Fibroblast of skin of left quadriceps (primary cell): Measurements from ENCODE around the gene ZC3H10.
A peak's percentile ranks its signal among the peaks of the same experiment; 100 is the strongest.
"Not testable (repeated sequence)": the region's sequence is repeated elsewhere in the genome, so short reads cannot be mapped to it uniquely, and the experiment has no call there.

ENCODE experiments used
- DNase-seq, 2 experiments: peaks; one replicate each; pipeline ENCODE4 v3.0.0-alpha.2; 2013; ENCODE audit warnings: low read depth in 2 of 2

The ZC3H10 gene, protein sequence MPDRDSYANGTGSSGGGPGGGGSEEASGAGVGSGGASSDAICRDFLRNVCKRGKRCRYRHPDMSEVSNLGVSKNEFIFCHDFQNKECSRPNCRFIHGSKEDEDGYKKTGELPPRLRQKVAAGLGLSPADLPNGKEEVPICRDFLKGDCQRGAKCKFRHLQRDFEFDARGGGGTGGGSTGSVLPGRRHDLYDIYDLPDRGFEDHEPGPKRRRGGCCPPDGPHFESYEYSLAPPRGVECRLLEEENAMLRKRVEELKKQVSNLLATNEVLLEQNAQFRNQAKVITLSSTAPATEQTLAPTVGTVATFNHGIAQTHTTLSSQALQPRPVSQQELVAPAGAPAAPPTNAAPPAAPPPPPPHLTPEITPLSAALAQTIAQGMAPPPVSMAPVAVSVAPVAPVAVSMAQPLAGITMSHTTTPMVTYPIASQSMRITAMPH

GRCh38 chr12:56117778-56118687 lies at the start of gene ZC3H10:
Gene ZC3H10, plus strand, starts transcription at chr12:56118266. Its CDS starts 2,297 bp downstream, at chr12:56120563.
- DNase-seq = peak; percentile 98

GRCh38 chr12:56071648-56072047 lies 46.4 kb upstream of the ZC3H10 start:
- no peak for DNase-seq

GRCh38 chr12:56074396-56074795 lies 43.7 kb upstream of the ZC3H10 start:
- DNase-seq = no peak

GRCh38 chr12:56077966-56078365 lies 40.1 kb upstream of the ZC3H10 start:
- not testable (repeated sequence) for DNase-seq

DNA sequence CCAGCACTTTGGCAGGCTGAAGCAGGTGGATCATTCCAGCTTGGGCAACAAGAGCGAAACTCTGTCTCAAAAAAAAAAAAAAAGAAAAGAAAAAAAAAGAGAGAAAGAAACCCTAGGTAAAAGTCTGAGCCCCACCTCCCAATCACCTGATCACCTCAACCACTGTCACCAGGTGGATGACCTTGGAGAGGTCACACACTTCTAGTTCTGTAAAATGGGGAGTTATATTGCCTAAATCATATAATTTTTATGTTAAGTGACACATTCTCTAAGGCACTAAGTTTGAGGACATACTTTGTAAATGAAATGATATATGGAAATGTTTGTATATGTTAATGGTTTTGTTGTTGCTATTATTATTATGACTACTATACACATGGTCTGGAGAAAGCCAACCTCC lies 39.6 kb upstream of the ZC3H10 start:
- no peak for DNase-seq

DNA sequence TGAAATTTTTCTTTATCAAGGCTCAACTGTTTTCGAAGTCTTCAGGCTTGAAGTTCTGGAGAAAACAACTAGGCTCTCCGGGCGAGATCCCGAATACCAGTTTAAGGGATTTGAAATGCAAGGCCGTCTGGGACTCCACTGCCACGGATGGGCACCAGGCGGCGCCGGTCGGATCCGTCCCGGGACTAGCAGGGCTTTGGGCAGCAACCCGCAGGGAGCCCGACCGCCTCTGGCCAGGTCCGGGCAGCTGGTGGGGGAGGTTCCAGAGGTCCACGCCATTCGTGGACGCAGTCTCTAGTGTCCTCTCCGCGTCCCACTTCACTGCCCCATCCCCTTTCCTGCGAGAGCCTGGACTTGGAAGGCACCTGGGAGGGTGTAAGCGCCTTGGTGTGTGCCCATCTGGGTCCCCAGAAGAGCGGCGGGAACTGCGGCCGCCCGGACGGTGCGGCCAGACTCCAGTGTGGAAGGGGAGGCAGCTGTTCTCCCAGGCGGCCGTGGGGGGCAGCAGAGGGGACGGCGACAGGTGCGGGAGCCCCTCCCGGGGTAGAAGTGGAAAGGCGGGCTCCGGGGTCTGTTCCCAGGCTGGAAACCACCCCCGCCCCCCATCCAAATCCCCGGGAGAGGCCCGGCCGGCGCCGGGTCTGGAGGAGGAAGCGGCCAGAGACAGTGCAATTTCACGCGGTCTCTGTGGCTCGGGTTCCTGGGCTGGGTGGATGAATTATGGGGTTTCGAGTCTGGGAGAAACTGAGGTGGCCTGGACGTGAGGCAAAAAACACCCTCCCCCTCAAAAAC lies 38.9 kb upstream of the ZC3H10 start:
- DNase-seq = no peak

DNA sequence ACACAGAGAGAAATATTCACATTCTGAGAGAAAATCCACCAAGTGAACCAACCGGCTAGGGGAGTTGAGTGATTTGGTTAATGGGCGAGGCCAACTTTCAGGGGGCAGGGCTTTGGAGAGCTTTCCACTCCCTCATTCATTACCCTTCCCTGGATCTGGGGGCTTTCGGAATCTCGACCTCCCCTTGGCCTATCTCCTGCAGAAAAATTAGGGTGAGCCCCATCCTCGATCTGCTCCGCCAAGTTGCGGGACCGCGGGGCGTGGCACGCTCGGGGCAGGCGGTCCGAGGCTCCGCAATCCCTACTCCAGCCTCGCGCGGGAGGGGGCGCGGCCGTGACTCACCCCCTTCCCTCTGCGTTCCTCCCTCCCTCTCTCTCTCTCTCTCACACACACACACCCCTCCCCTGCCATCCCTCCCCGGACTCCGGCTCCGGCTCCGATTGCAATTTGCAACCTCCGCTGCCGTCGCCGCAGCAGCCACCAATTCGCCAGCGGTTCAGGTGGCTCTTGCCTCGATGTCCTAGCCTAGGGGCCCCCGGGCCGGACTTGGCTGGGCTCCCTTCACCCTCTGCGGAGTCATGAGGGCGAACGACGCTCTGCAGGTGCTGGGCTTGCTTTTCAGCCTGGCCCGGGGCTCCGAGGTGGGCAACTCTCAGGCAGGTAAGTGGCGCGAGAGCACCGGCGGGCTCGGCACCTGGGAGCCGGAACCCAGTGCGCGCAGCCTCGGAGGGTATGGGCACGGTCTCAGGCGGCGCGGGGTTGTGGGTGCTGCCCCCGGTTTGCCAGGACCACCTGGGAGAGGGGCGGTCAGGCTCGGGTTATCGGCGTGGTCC lies 38.1 kb upstream of the ZC3H10 start, which contains the start of gene ERBB3:
Gene ERBB3, plus strand, starts transcription at position 443 of the 833 bp plus-strand sequence. Its CDS starts 136 bp downstream, at position 579.
- peak in 1 of 2 experiments; percentile 32 for DNase-seq

DNA sequence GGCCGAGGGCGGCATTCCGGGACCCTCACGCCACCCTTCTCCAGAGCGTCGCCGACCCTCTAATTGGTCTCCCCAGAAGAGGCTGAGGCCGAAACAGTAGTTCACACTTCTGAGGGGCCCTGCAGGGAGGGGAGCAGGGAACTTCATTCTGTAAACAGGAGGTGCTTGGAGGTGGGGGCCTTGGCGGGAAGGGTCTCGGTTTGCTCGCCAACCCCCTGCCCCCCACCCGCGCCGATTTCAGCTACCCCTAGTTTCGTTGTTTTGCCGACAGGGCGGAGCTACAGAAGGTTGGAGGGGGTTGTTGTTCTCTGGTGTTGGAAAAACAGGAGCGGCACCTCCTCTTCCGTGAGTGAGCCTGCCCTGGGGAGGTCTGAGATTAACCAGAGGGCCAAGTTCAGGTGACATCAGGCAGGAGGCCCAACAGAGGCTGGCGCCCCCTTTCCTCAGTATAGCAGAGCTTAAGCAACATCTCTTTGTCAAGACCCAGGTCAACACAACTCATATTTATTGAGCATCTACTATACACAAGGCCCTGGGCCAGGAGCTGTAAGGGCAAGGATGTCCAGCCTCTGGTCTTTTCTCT lies 37.4 kb upstream of the ZC3H10 start:
- no peak for DNase-seq

DNA sequence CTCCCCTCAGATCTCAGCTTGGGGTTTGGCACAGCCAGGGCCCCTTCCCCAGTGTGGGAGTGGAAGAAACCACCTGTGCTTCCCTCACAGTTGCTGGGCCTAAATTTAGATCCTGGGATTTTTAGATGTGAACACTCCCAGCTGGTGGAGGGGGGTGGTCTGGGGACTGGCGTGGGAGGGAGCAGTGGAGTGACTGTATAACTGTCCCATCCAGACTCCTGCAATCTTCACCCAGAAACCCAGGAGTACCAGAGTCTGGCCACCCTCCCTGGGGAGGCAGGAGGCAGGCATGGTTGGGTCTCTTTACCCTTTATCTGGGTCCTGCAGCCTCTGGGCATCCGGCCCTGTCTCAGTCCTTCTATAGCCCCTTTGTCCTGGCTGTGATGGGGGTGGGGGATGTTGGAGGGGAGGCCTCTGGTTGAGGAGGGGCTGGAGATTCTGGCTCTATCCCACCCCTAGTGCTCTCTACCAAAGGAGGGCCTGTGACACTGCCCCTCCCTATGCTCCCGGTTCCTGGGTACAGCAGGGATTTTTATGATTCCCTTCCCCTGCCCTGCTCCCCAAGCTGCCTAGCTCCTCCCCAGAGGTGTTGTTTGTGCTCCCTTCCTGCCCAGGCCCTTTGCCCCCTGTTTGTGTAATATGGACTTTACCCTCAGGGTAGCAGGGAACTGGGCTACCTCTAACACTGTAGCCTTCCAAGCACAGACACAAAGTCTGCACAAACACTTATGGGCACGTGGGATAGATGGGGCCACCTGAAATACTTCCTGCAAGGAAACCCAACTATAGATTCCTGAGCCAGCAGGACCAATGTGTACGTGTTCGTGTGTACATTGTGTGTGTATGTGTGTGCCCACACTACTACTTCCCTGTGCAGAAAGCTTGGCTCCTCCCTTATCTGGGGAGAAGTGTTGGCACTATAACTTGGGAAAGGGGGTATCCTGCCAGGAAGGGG lies 36.4 kb upstream of the ZC3H10 start:
- no peak for DNase-seq

- no peak for DNase-seq
These were observed 35.7 kb upstream of the ZC3H10 start for GRCh38 chr12:56082382-56082781.

- no peak for DNase-seq
These were observed 35.1 kb upstream of the ZC3H10 start for GRCh38 chr12:56082967-56083366.

DNA sequence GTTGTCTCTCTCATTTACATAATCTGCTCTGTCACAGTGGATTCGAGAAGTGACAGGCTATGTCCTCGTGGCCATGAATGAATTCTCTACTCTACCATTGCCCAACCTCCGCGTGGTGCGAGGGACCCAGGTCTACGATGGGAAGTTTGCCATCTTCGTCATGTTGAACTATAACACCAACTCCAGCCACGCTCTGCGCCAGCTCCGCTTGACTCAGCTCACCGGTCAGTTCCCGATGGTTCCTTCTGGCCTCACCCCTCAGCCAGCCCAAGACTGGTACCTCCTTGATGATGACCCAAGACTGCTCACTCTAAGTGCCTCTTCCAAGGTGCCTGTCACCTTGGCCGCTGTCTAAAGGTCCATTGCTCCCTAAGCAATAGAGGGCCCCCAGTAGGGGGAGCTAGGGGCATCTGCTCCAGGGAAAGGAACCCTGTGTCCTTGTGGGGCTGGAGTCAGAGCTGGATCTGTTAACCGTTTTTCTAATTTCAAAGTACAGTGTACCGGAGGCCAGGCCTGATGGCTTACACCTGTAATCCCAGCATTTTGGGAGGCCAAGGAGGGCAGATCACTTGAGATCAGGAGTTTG lies 33.0 kb upstream of the ZC3H10 start:
- no peak for DNase-seq

DNA sequence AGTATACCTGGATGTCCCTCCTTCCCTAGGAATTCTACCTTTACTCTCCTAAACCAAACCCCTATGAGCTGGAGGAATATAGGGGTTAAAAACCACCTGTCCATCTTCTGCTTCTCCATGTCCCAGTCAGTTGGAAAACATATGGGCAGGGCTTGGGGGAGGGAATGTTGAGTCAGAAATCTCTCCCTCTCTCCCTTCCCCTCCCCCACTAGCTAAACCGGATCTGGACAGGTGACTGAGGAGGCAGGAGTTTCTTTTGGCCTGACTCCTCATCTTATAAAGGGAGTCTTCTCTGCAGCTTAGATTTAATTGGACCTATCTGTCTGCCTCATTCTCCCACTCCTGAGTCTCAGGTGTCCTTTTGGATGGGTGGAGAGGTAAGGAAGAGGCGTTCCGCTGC lies 32.0 kb upstream of the ZC3H10 start:
- DNase-seq = no peak

DNA sequence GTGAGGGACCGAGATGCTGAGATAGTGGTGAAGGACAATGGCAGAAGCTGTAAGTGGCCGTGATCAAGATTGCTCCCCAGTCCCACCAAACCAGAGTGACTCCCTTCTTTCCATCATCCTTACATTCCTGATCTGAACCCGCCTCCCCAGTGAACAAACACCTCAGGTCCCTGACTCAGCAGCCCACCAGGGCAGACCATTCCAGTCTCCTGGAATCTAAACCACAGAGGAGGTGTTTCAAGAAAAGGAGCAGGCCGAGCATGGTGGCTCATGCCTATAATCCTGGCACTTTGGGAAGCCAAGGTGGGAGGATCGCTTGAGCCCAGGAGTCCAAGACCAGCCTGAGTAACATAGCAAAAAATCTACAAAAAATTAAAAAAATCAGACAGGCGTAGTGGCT lies 31.5 kb upstream of the ZC3H10 start:
- DNase-seq = no peak

DNA sequence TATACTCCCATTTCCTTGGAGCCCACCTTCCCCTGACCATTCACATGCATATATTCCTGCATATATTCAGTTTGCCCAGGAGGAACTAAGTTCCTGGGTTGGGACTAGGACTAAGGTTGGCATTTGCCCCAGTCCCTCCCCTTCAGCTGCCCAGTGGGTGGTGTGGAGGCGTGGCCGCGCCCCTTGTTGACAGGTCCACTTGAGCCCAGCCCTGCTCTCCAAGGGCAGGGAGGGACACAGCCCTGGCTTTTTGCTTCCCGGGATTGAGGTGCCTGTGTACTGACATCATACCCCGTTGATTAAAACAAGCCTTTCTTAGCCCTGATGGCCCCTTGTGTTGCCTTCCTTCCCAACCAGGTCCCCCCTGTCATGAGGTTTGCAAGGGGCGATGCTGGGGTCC lies 30.8 kb upstream of the ZC3H10 start:
- no peak for DNase-seq

DNA sequence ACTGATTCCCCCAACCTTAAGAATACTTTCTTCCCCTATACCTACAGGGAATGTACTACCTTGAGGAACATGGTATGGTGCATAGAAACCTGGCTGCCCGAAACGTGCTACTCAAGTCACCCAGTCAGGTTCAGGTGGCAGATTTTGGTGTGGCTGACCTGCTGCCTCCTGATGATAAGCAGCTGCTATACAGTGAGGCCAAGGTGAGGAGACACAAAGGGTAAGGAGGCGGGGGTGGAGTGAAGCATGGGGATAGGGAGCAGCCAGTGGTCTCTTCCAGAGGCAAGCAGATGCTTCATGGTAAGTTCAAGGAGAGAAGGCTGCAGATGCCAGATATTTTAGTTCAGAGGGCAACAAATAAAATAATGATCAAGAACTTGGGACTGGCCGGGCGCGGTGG lies 20.3 kb upstream of the ZC3H10 start:
- no peak for DNase-seq

- no peak for DNase-seq
These were observed 19.5 kb upstream of the ZC3H10 start for GRCh38 chr12:56098592-56098991.

DNA sequence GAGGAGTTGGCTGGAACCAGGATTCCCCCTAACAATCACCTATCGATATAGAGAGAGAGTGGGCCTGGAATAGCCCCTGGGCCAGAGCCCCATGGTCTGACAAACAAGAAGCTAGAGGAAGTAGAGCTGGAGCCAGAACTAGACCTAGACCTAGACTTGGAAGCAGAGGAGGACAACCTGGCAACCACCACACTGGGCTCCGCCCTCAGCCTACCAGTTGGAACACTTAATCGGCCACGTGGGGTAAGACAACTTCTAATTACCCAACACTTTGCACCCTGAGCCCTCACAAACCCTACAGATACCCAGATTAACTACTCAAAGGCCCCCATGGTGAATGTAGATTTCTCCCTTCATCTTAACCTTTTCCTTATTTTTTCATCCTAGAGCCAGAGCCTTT lies 18.3 kb upstream of the ZC3H10 start:
- no peak for DNase-seq

- DNase-seq = no peak
These were observed 17.0 kb upstream of the ZC3H10 start for GRCh38 chr12:56101045-56101444.
